ENCODE data around the gene MS4A6E. TPM values are rescaled to one million over a fixed set of nuclear protein-coding genes. Genes with fewer than 3 reads are reported as not detected.

MS4A6E gene
- total and polyA plus RNA-seq, 9 donors, result 1.3 TPM; not detected in 8

DNA sequence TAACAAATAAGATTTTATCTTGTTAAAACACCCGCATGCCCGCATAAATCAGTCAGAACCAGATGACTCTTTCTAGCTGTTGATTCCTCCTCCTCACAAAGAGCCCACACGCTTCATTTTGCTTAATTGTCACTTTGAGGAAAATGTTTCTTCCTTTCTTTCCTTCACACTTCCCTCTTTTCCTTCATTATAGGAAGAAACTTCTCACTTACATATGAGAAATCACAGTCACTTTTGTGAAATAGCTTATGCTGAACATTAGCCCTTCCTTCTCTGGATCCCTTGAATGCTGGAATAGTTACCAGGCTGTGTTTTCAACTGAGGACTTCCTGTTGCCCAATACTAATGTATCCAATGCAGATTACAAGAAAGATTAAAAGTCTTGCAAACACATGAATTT is 5.8 kb downstream of the MS4A6E start:
- Histone ChIP-seq H3K4me3 (no peak overlapping the region), H3K4me1 (ENCODE audit: insufficient read depth) (no peaks in the 10 kb centered on the region), H3K27me3 (no peaks in the 10 kb centered on the region), H3K27ac (no peak overlapping the region), H3K36me3 (no peaks in the 10 kb centered on the region), H3K9me3 (no peaks in the 10 kb centered on the region)
- intact Hi-C loops (cut with DNase I), result no loop called here
- DNase-seq, result no peak
- 30 to 45% (median 34%) methylated on average over 3 of the region's 3 CpGs for WGBS, 3 donors
- TF ChIP-seq POLR2A (IDR thresholded peaks at IDR 0.05) (no peak), EP300 (IDR thresholded peaks at IDR 0.05) (no peak), CTCF (IDR thresholded peaks at IDR 0.05) (no peak)

DNA sequence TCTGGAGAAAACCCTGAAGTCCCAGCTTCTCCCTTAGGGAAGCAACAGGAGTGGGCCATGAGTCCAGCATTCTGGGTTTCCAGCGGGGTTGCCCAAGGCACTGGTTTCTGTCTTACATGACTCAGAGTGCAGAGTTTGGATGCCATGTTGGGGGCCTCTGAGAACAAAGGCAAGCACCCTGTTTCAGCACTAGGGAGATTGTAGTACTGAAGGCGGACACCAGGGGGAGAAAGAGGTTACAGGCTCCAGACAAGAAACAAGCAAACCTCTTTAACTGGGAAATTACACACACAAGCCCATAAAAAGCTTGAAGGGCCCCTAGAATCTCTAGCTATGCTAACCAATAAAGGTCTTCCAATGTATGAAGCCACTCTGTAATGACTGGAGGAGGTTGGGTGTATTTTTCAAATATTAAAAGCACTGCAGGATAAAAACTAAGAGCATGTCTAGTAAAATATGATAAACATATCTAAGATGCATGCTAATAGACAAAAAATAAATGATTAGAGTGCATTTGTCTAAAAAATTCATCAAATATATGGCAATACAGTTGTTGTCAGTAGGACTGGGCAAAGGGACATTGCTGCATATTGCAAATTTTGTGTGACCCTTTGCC is 7.1 kb downstream of the MS4A6E start:
- no peak overlapping the region for H3K27ac ChIP-seq
- H3K27me3 ChIP-seq, result no peaks in the 10 kb centered on the region
- no peak for TF ChIP-seq POLR2A (IDR thresholded peaks at IDR 0.05)
- no peak for TF ChIP-seq CTCF (IDR thresholded peaks at IDR 0.05)
- TF ChIP-seq EP300 (IDR thresholded peaks at IDR 0.05), result no peak
- no peak overlapping the region for H3K4me3 ChIP-seq
- no peaks in the 10 kb centered on the region for H3K9me3 ChIP-seq
- intact Hi-C loops (cut with DNase I), result no loop called here
- 14 to 22% (median 21%) methylated on average over 2 of the region's 2 CpGs for WGBS, 3 donors
- no peaks in the 10 kb centered on the region for H3K4me1 ChIP-seq (ENCODE audit: insufficient read depth)
- no peaks in the 10 kb centered on the region for H3K36me3 ChIP-seq
- peak in 1 of 5 donors; percentile 30 for DNase-seq

DNA sequence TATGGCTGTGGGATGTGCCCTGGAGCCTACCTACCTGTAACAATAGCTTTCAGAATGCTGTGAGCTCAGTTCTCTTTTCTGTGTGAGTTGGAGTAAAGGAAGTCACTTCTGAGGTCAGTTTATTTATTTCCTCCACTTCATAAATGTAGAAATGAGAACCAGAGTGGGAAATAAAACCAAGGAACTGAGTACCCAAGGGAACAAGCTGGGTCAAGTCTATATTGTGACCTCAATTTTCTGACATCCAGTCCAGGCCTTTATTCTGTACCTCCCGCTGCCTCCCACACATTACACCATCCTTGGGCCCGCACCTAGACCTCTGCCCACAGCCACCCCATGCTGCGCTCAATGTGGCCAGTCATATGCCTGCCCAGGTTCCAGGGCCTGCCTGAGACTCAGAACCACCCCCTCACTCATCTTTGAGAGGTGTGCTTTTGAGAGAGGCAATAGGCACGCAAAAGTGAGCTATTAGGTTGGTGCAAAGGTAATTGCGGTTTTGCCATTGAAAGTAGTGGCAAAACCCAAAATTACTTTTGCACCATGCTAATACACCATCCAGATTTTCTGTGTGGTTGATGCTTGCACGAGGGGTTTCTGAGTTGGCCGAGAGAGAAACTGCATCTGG is 9.8 kb downstream of the MS4A6E start:
- intact Hi-C loops (cut with DNase I), result no loop called here
- H3K27ac ChIP-seq, result no peak overlapping the region
- no peaks in the 10 kb centered on the region for H3K36me3 ChIP-seq
- H3K4me3 ChIP-seq, result no peak overlapping the region
- DNase-seq, result no peak
- no peaks in the 10 kb centered on the region for H3K4me1 ChIP-seq (ENCODE audit: insufficient read depth)
- TF ChIP-seq POLR2A (IDR thresholded peaks at IDR 0.05) (no peak), CTCF (IDR thresholded peaks at IDR 0.05) (no peak)
- no peaks in the 10 kb centered on the region for H3K9me3 ChIP-seq
- 89 to 91% (median 90%) methylated on average over 7 of the region's 7 CpGs for WGBS, 3 donors
- H3K27me3 ChIP-seq, result no peaks in the 10 kb centered on the region

GRCh38 chr11:60338053-60338452 is 11.0 kb downstream of the MS4A6E start:
- no peak for DNase-seq
- H3K36me3 ChIP-seq, result no peaks in the 10 kb centered on the region
- no peak overlapping the region for H3K27ac ChIP-seq
- H3K4me1 ChIP-seq (ENCODE audit: insufficient read depth), result no peaks in the 10 kb centered on the region
- H3K9me3 ChIP-seq, result no peaks in the 10 kb centered on the region
- no peak overlapping the region for H3K4me3 ChIP-seq
- no peak for TF ChIP-seq CTCF (IDR thresholded peaks at IDR 0.05)
- no peaks in the 10 kb centered on the region for H3K27me3 ChIP-seq
- 24 to 46% (median 31%) methylated on average over 2 of the region's 2 CpGs for WGBS, 3 donors
- intact Hi-C loops (cut with DNase I), result no loop called here

Measured in ovary (tissue), 9 donors.